ENCODE data around the gene INTS1. TPM values are rescaled to one million over a fixed set of nuclear protein-coding genes. Genes with fewer than 3 reads are reported as not detected.
A peak's percentile ranks its signal among the peaks of the same experiment; 100 is the strongest.

Gene INTS1
- total RNA-seq, 1 donor from 2014 or later = 80.7 TPM

- no peak overlapping the region for H3K27ac ChIP-seq
- H3K4me1 ChIP-seq = peaks cover 16 to 35% of the 10 kb centered on the region in 2 donors
Observed at GRCh38 chr7:1457059-1457948, 46.9 kb downstream of the INTS1 start.

DNA sequence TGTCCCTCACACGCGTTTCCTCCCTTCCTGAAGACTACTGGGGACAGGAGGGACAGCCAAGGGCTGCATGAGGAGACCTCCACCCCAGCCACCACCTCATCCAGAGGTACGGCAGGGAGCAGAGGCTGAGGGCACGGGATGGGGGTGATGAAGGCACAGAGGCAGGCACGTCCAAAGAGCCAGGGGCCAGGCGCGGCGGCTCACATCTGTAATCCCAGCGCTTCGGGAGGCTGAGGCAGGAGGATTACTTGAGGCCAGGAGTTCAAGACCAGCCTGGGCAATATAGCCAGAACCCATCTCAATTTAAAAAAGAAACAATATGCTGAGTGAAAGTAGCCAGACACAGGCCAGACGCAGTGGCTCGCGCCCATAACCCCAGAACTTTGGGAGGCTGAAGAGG lies 48.2 kb downstream of the INTS1 start:
- Histone ChIP-seq H3K27me3 (no peaks in the 10 kb centered on the region), H3K4me1 (peaks cover 16 to 25% of the 10 kb centered on the region in 2 donors), H3K9me3 (no peaks in the 10 kb centered on the region), H3K4me3 (no peak overlapping the region), H3K36me3 (no peaks in the 10 kb centered on the region), H3K27ac (no peak overlapping the region)
- no peak for DNase-seq (ENCODE audit: low spot score in 2 of 2)
- TF ChIP-seq, protein P1, sequence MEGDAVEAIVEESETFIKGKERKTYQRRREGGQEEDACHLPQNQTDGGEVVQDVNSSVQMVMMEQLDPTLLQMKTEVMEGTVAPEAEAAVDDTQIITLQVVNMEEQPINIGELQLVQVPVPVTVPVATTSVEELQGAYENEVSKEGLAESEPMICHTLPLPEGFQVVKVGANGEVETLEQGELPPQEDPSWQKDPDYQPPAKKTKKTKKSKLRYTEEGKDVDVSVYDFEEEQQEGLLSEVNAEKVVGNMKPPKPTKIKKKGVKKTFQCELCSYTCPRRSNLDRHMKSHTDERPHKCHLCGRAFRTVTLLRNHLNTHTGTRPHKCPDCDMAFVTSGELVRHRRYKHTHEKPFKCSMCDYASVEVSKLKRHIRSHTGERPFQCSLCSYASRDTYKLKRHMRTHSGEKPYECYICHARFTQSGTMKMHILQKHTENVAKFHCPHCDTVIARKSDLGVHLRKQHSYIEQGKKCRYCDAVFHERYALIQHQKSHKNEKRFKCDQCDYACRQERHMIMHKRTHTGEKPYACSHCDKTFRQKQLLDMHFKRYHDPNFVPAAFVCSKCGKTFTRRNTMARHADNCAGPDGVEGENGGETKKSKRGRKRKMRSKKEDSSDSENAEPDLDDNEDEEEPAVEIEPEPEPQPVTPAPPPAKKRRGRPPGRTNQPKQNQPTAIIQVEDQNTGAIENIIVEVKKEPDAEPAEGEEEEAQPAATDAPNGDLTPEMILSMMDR (IDR thresholded peaks at IDR 0.05) = no peak
- intact Hi-C loops (cut with DNase I) = no loop called here

More at GRCh38 chr7:1457059-1457948, 46.9 kb downstream of the INTS1 start:
- H3K4me3 ChIP-seq = peak overlapping the region; percentile 89 to 95
- intact Hi-C loops (cut with DNase I) = no loop called here
- no peaks in the 10 kb centered on the region for H3K27me3 ChIP-seq
- no peak for DNase-seq (ENCODE audit: low spot score in 2 of 2)
- H3K36me3 ChIP-seq = no peaks in the 10 kb centered on the region
- TF ChIP-seq, protein P1 (IDR thresholded peaks at IDR 0.05) = no peak
- H3K9me3 ChIP-seq = no peaks in the 10 kb centered on the region

- Histone ChIP-seq H3K4me1 (peaks cover 15 to 20% of the 10 kb centered on the region in 2 donors), H3K27me3 (no peaks in the 10 kb centered on the region), H3K27ac (no peak overlapping the region), H3K4me3 (no peak overlapping the region), H3K36me3 (no peaks in the 10 kb centered on the region), H3K9me3 (no peaks in the 10 kb centered on the region)
- intact Hi-C loops (cut with DNase I) = no loop called here
- no peak for DNase-seq (ENCODE audit: low spot score in 2 of 2)
- TF ChIP-seq, protein P1 (IDR thresholded peaks at IDR 0.05) = no peak
Observed at GRCh38 chr7:1455241-1455939, 48.8 kb downstream of the INTS1 start.

- no peak overlapping the region for H3K27ac ChIP-seq
- H3K4me3 ChIP-seq = no peak overlapping the region
- TF ChIP-seq, protein P1 (IDR thresholded peaks at IDR 0.05) = no peak
- peaks cover 10 to 14% of the 10 kb centered on the region in 2 donors for H3K4me1 ChIP-seq
- H3K36me3 ChIP-seq = peaks cover 5 to 8% of the 10 kb centered on the region in 2 donors
- DNase-seq (ENCODE audit: low spot score in 2 of 2) = no peak
- no peaks in the 10 kb centered on the region for H3K9me3 ChIP-seq
- intact Hi-C loops (cut with DNase I) = no loop called here
- no peaks in the 10 kb centered on the region for H3K27me3 ChIP-seq
Observed at GRCh38 chr7:1454542-1454941, 49.6 kb downstream of the INTS1 start.

GRCh38 chr7:1452205-1452604 lies 52.0 kb downstream of the INTS1 start:
- TF ChIP-seq, protein P1 (IDR thresholded peaks at IDR 0.05) = no peak
- H3K4me3 ChIP-seq = no peak overlapping the region
- peaks cover 0 to 1% of the 10 kb centered on the region in 2 donors for H3K4me1 ChIP-seq
- no peak overlapping the region for H3K27ac ChIP-seq
- H3K9me3 ChIP-seq = no peaks in the 10 kb centered on the region
- peaks cover 10% of the 10 kb centered on the region in 2 donors for H3K36me3 ChIP-seq
- no peaks in the 10 kb centered on the region for H3K27me3 ChIP-seq
- DNase-seq (ENCODE audit: low spot score in 2 of 2) = no peak
- intact Hi-C loops (cut with DNase I) = no loop called here
